ENCODE data around the gene KLHL29. TPM values are rescaled to one million over a fixed set of nuclear protein-coding genes. Genes with fewer than 3 reads are reported as not detected.

Gene KLHL29
- total RNA-seq, 1 experiment from 2014 or later: 16.7 TPM

- TF ChIP-seq FOSL1 (IDR thresholded peaks at IDR 0.05; ENCODE audit: low read depth) (no peak), POLR2A (IDR thresholded peaks at IDR 0.05; ENCODE audit: borderline replicate concordance, extremely low read depth, insufficient read depth, insufficient read length) (no peak), MAX (IDR thresholded peaks at IDR 0.05) (no peak), JUND (IDR thresholded peaks at IDR 0.05) (no peak), REST (IDR thresholded peaks at IDR 0.05; ENCODE audit: low read depth) (no peak), SP1 (IDR thresholded peaks at IDR 0.05; ENCODE audit: low read depth) (no peak), EZH2phosphoT487 (IDR thresholded peaks at IDR 0.05; ENCODE audit: borderline replicate concordance) (no peak), CEBPB (IDR thresholded peaks at IDR 0.05; ENCODE audit: low read depth) (no peak), EZH2 (IDR thresholded peaks at IDR 0.05) (no peak), ATF3 (IDR thresholded peaks at IDR 0.05) (no peak), TCF7L2 (IDR thresholded peaks at IDR 0.05; ENCODE audit: borderline replicate concordance, extremely low read depth, insufficient read depth, insufficient read length) (no peak)
These were observed 107.9 kb downstream of the KLHL29 start (continued) for GRCh38 chr2:23492921-23493320.

- ChIA-PET CTCF (no interaction called here), POLR2A (no interaction called here), RAD21 (ENCODE audit: low non-redundant PET in 1 of 2, low total read pairs in 2 of 2, uncharacterized antibody in 2 of 2, unreplicated experiment in 2 of 2) (no interaction called here)
- ATAC-seq (no peak), DNase-seq (ENCODE audit: low read depth, low spot score) (no peak)
- no peak overlapping the region for H3K27ac ChIP-seq (ENCODE audit: low read depth, low read length)
- no peaks in the 10 kb centered on the region for H3K27me3 ChIP-seq (ENCODE audit: insufficient read depth, low read length)
- no peak overlapping the region for H3K4me3 ChIP-seq (replicated peaks in 1 of 2; ENCODE audit: low read depth in 1 of 2, low read length in 2 of 2)
- H4K20me1 ChIP-seq (ENCODE audit: insufficient read depth): no peaks in the 10 kb centered on the region
- intact Hi-C loops (cut with micrococcal nuclease): no loop called here
- no peaks in the 10 kb centered on the region for H3K36me3 ChIP-seq (ENCODE audit: control insufficient read depth in 1 of 2, insufficient read depth in 2 of 2, low read length in 2 of 2)
- H3K4me2 ChIP-seq (ENCODE audit: low read length): no peak overlapping the region
- no peaks in the 10 kb centered on the region for H3K9me2 ChIP-seq (ENCODE audit: insufficient read depth)
- H3K9ac ChIP-seq (ENCODE audit: low read length): no peak overlapping the region
- no peaks in the 10 kb centered on the region for H3K9me3 ChIP-seq (ENCODE audit: control insufficient read depth in 1 of 2, insufficient read depth in 1 of 2, low read depth in 1 of 2, low read length in 2 of 2)
- H3K4me1 ChIP-seq (ENCODE audit: control insufficient read depth in 1 of 2, insufficient read depth in 2 of 2, low read length in 2 of 2): peaks cover 4 to 9% of the 10 kb centered on the region in 2 experiments; a peak in 1 of 4 replicates
- no peak overlapping the region for H2AFZ ChIP-seq (ENCODE audit: low read depth, low read length, poor library complexity, severe bottlenecking)
- H3K79me2 ChIP-seq (ENCODE audit: insufficient read depth, low read length): no peaks in the 10 kb centered on the region
- BruUV-seq (replicated peaks): no TSS peak
- TF ChIP-seq FOSL1 (IDR thresholded peaks at IDR 0.05; ENCODE audit: low read depth) (no peak), ZFX (IDR thresholded peaks at IDR 0.05) (no peak), ELF1 (IDR thresholded peaks at IDR 0.05; ENCODE audit: borderline replicate concordance, low read depth) (no peak), REST (IDR thresholded peaks at IDR 0.05; ENCODE audit: low read depth) (no peak), ZBTB33 (IDR thresholded peaks at IDR 0.05; ENCODE audit: extremely low read depth, insufficient replicate concordance, low read length) (no peak)
These were observed 108.9 kb downstream of the KLHL29 start for GRCh38 chr2:23493846-23494245.
